H1 (cell line): ENCODE data around the gene DDX4. TPM values are rescaled to one million over a fixed set of nuclear protein-coding genes. Genes with fewer than 3 reads are reported as not detected.

ENCODE experiments used
- CTCF ChIA-PET: fragments of 300-600 bp; sonication (Branson Sonifier 250); formaldehyde crosslinking; loops from one replicate; lab custom pipeline; 2021; ENCODE audit not compliant: partially characterized antibody; lab: Charles Lee
- POLR2A ChIA-PET: fragments of 300-600 bp; sonication (Branson Sonifier 250); formaldehyde crosslinking; loops from one replicate; lab custom pipeline; 2021; ENCODE audit warnings: inconsistent platforms; ENCODE audit not compliant: partially characterized antibody; lab: Charles Lee
- DNase-seq, 2 experiments: peaks; one replicate each; pipeline versions ENCODE4 v3.0.0 to v3.0.0-alpha.2; 2010 to 2022; ENCODE audit warnings: low spot score in 2 of 2, low read depth in 1 of 2, mixed read lengths in 1 of 2
- FAIRE-seq: peaks from 2 replicates; lab custom pipeline; 2011; peaks lifted over from hg19 to GRCh38; lab: Jason Lieb, UNC
- H2AFZ ChIP-seq: 2 replicates; pipeline ENCODE4 v1.8.1; 2012; ENCODE audit warnings: low read length, inconsistent platforms
- H2AK5ac ChIP-seq: 2 replicates; pipeline ENCODE4 v1.6.1; 2013; ENCODE audit warnings: low read depth, low read length
- H2BK120ac ChIP-seq: replicated peaks from 2 replicates; pipeline ENCODE3; 2013; ENCODE audit warnings: low read depth, low read length, inconsistent platforms
- H2BK12ac ChIP-seq: 2 replicates; pipeline ENCODE4 v1.6.1; 2013; ENCODE audit warnings: low read depth, low read length
- H2BK15ac ChIP-seq: 2 replicates; pipeline ENCODE4 v1.6.1; 2013; ENCODE audit warnings: low read length
- H2BK20ac ChIP-seq: 2 replicates; pipeline ENCODE4 v1.6.1; 2013; ENCODE audit warnings: low read length
- H2BK5ac ChIP-seq: 2 replicates; pipeline ENCODE4 v1.6.1; 2013; ENCODE audit warnings: low read depth, low read length
- H3K14ac ChIP-seq: 2 replicates; pipeline ENCODE4 v1.6.1; 2013; ENCODE audit warnings: inconsistent platforms; ENCODE audit not compliant: insufficient read length
- H3K18ac ChIP-seq: 2 replicates; pipeline ENCODE4 v1.6.1; 2013; ENCODE audit warnings: low read length; ENCODE audit errors: extremely low read depth
- H3K23ac ChIP-seq: 2 replicates; pipeline ENCODE4 v1.6.1; 2013; ENCODE audit warnings: inconsistent platforms; ENCODE audit not compliant: insufficient read length
- H3K23me2 ChIP-seq: 2 replicates; pipeline ENCODE4 v1.6.1; 2013; ENCODE audit warnings: low read depth, low read length
- H3K27ac ChIP-seq: 2 replicates; pipeline ENCODE4 v1.6.1; 2011; ENCODE audit warnings: low read depth, low read length, inconsistent platforms
- H3K27me3 ChIP-seq, 4 experiments: replicated peaks in 1 of 4; 1 replicate in 1 of 4; 2 replicates in 3 of 4; pipeline versions ENCODE4 v1.6.1 to v1.8.1; 2011 to 2013; ENCODE audit warnings: low read length in 3 of 4, mild to moderate bottlenecking in 3 of 4, inconsistent platforms in 2 of 4, mixed read lengths in 2 of 4, moderate library complexity in 1 of 4; ENCODE audit not compliant: control insufficient read depth in 3 of 4, insufficient read depth in 3 of 4; ENCODE audit errors: extremely low read depth in 1 of 4
- H3K36me3 ChIP-seq, 4 experiments: 2 replicates each; pipeline versions ENCODE4 v1.6.1 to v1.8.1; 2011 to 2013; ENCODE audit warnings: mild to moderate bottlenecking in 4 of 4, low read length in 3 of 4, moderate library complexity in 2 of 4, control low read depth in 1 of 4, inconsistent platforms in 1 of 4; ENCODE audit not compliant: insufficient read depth in 4 of 4, control insufficient read depth in 2 of 4
- H3K4ac ChIP-seq: replicated peaks from 2 replicates; pipeline ENCODE3; 2013; ENCODE audit warnings: low read length, low read depth, mixed read lengths, inconsistent platforms; ENCODE audit not compliant: insufficient read length
- H3K4me1 ChIP-seq, 4 experiments: replicated peaks in 1 of 4; 1 replicate in 1 of 4; 2 replicates in 3 of 4; pipeline versions ENCODE4 v1.6.1 to v1.8.1; 2011 to 2013; ENCODE audit warnings: low read length in 3 of 4, inconsistent platforms in 2 of 4, mixed read lengths in 1 of 4; ENCODE audit not compliant: insufficient read depth in 4 of 4, control insufficient read depth in 3 of 4
- H3K4me2 ChIP-seq, 2 experiments: 2 replicates each; pipeline versions ENCODE4 v1.6.1 to v1.8.1; 2011 to 2013; ENCODE audit warnings: low read depth in 2 of 2, low read length in 2 of 2, control low read depth in 1 of 2, inconsistent platforms in 1 of 2, mild to moderate bottlenecking in 1 of 2; ENCODE audit not compliant: insufficient read depth in 1 of 2
- H3K4me3 ChIP-seq, 4 experiments: fragments of 200-600, 300-600 bp in 1 of 4; sonication (generic), shearing (Covaris generic), sonication (Bioruptor Twin) in 1 of 4; 2 replicates each; pipeline versions ENCODE4 v1.5.1 to v1.8.1; 2011 to 2016; ENCODE audit warnings: low read length in 4 of 4, low read depth in 3 of 4, control low read depth in 2 of 4, inconsistent platforms in 2 of 4, mild to moderate bottlenecking in 2 of 4, mixed read lengths in 1 of 4, moderate library complexity in 1 of 4; ENCODE audit not compliant: insufficient read depth in 2 of 4; ENCODE audit errors: extremely low read depth in 1 of 4
- H3K56ac ChIP-seq: replicated peaks from 2 replicates; pipeline ENCODE3; 2013; ENCODE audit warnings: low read depth, mild to moderate bottlenecking, mixed read lengths, low read length, inconsistent platforms; ENCODE audit not compliant: insufficient read length
- H3K79me1 ChIP-seq: 2 replicates; pipeline ENCODE4 v1.6.1; 2013; ENCODE audit warnings: low read depth, low read length, control low read depth
- H3K79me2 ChIP-seq, 2 experiments: 2 replicates each; pipeline versions ENCODE4 v1.6.1 to v1.8.1; 2012 to 2013; ENCODE audit warnings: low read length in 2 of 2, mild to moderate bottlenecking in 2 of 2, inconsistent platforms in 1 of 2; ENCODE audit not compliant: insufficient read depth in 2 of 2, control insufficient read depth in 1 of 2
- H3K9ac ChIP-seq, 4 experiments: replicated peaks in 1 of 4; 1 replicate in 1 of 4; 2 replicates in 3 of 4; pipeline versions ENCODE4 v1.6.1 to v1.8.1; 2011 to 2013; ENCODE audit warnings: low read depth in 3 of 4, low read length in 3 of 4, control low read depth in 2 of 4, mild to moderate bottlenecking in 2 of 4, moderate library complexity in 2 of 4, inconsistent platforms in 1 of 4; ENCODE audit errors: extremely low read depth in 1 of 4
- H3K9me3 ChIP-seq, 2 experiments: 2 replicates each; pipeline versions ENCODE4 v1.6.1 to v1.8.1; 2012 to 2013; ENCODE audit warnings: mild to moderate bottlenecking in 2 of 2, moderate library complexity in 2 of 2, control low read depth in 1 of 2, inconsistent platforms in 1 of 2, low read depth in 1 of 2, low read length in 1 of 2, mixed read lengths in 1 of 2; ENCODE audit not compliant: insufficient read depth in 2 of 2
- H4K20me1 ChIP-seq, 2 experiments: replicated peaks in 1 of 2; 2 replicates each; pipeline versions ENCODE3 to v1.8.1; 2011 to 2013; ENCODE audit warnings: inconsistent platforms in 2 of 2, low read length in 2 of 2, mild to moderate bottlenecking in 1 of 2; ENCODE audit not compliant: insufficient read depth in 2 of 2, control insufficient read depth in 1 of 2
- H4K5ac ChIP-seq: 2 replicates; pipeline ENCODE4 v1.6.1; 2013; ENCODE audit warnings: low read length, low read depth, mixed read lengths, inconsistent platforms; ENCODE audit not compliant: insufficient read length
- H4K8ac ChIP-seq: 2 replicates; pipeline ENCODE4 v1.8.0; 2013; ENCODE audit warnings: mild to moderate bottlenecking, moderate library complexity, low read length, inconsistent platforms; ENCODE audit not compliant: insufficient read depth; ENCODE audit errors: extremely low read depth
- H4K91ac ChIP-seq: replicated peaks from 2 replicates; pipeline ENCODE3; 2013; ENCODE audit warnings: low read length, mixed read lengths, inconsistent platforms; ENCODE audit not compliant: insufficient read length
- CHD1 ChIP-seq: IDR thresholded peaks from 2 replicates; pipeline ENCODE4 v1.6.1; 2012; ENCODE audit warnings: low read depth, low read length, improper control_type of control experiment
- KDM1A ChIP-seq: fragments of 200-600, 300-600 bp; sonication (generic); IDR thresholded peaks from 2 replicates; pipeline ENCODE4 v1.7.1; 2016; ENCODE audit warnings: mild to moderate bottlenecking, low read length, borderline replicate concordance
- RNF2 ChIP-seq: fragments of 200-900, 300-1000 bp; sonication (generic); IDR thresholded peaks from 2 replicates; pipeline ENCODE4 v1.7.1; 2016; ENCODE audit warnings: borderline replicate concordance, low read depth, mild to moderate bottlenecking, antibody characterized with exemption, low read length; ENCODE audit not compliant: poor library complexity, severe bottlenecking; ENCODE audit errors: missing control alignments
- WGBS, 2 experiments: shearing (Covaris generic) in 1 of 2; methylation state at CpG; one replicate each; pipeline versions ENCODE4 v1.1.6 to v1.1.7; 2013 to 2015; ENCODE audit warnings: low lambda C conversion rate in 2 of 2, mixed read lengths in 2 of 2, inconsistent platforms in 1 of 2, low coverage in 1 of 2, missing lambda C conversion rate in 1 of 2; ENCODE audit not compliant: insufficient replicate concordance in 2 of 2, insufficient coverage in 1 of 2, insufficient read length in 1 of 2; ENCODE audit errors: extremely low coverage in 1 of 2, missing lambda C conversion rate in 1 of 2; 5-methylcytosine and 5-hydroxymethylcytosine counted together
- polyA plus RNA-seq, 7 experiments: library from polyadenylated mRNA; depleted of rRNA in 3 of 7; stranded (reverse) in 5 of 7; unstranded in 2 of 7; fragments of >200 nt in 5 of 7; fragments of 200-250 nt in 2 of 7; gene quantifications; 1 replicate in 5 of 7; 2 replicates in 1 of 7; 4 replicates in 1 of 7; pipeline versions ENCODE4 v1.2.1 to v1.2.3, GENCODE V29; 2011 to 2013; ENCODE audit warnings: missing spikeins in 2 of 7, mixed read lengths in 2 of 7
- total RNA-seq: library from RNA; stranded (reverse); fragmentation: NEBNext Ultra II Directional; extraction: Animal tissue kit (Norgen Biotek cat#: 25700); gene quantifications from 2 replicates; pipeline ENCODE4 v1.2.1, GENCODE V29; 2021
- TF ChIP-seq, protein P1 (sequence below): IDR thresholded peaks from 2 replicates; pipeline ENCODE4 v1.6.1; 2011; ENCODE audit warnings: low read length, improper control_type of control experiment

Gene DDX4
- total and polyA plus RNA-seq, 2 of the 8 experiments (the other 6 are each of a cell fraction or from before 2014, with no cell fraction given), result 0.15 TPM; not detected in 1

DNA sequence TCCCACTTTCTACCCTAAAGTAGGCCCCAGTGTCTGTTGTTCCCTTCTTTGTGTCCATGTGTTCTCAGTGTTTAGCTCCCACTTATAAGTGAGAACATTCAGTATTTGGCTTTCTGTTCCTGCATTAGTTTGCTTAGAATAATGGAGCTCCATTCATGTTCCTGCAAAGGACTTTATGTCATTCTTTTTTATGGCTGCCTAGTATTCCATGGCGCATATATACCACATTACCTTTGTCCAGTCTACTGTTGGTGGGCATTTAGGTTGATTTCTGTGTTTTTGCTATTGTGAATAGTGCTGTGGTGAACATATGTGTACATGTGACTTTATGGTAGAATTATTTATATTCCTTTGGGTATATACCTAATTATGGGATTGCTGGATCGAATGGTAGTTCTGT, 30.4 kb downstream of the DDX4 start:
- no peak overlapping the region for H3K27ac ChIP-seq
- H3K36me3 ChIP-seq, result no peaks in the 10 kb centered on the region
- no peak overlapping the region for H3K23ac ChIP-seq
- no peaks in the 10 kb centered on the region for H3K23me2 ChIP-seq
- no peak overlapping the region for H3K56ac ChIP-seq
- H3K9ac ChIP-seq, result no peak overlapping the region
- no peak overlapping the region for H2AFZ ChIP-seq
- no peak overlapping the region for H3K14ac ChIP-seq
- no peak overlapping the region for H2AK5ac ChIP-seq
- no peak overlapping the region for H4K5ac ChIP-seq
- no peak overlapping the region for H3K4me2 ChIP-seq
- no peak overlapping the region for H2BK120ac ChIP-seq
- H3K4ac ChIP-seq, result no peak overlapping the region
- DNase-seq (no peak), FAIRE-seq (no peak)
- WGBS, 2 experiments, result 100% methylated on average over 2 of the region's 2 CpGs; no CpG with 5 or more reads in 1 of the 2 experiments
- no peaks in the 10 kb centered on the region for H3K79me1 ChIP-seq
- H3K79me2 ChIP-seq, result no peaks in the 10 kb centered on the region
- ChIA-PET CTCF (interaction anchor here (0.7 kb wide), 1 partner anchor 339 kb away, joined by 3 read pairs; no protein-coding TSS in a partner anchor), POLR2A (no interaction called here)
- H2BK5ac ChIP-seq, result no peak overlapping the region
- H4K20me1 ChIP-seq, result no peaks in the 10 kb centered on the region
- TF ChIP-seq KDM1A, result no peak
- no peak for TF ChIP-seq CHD1
- TF ChIP-seq, protein P1, sequence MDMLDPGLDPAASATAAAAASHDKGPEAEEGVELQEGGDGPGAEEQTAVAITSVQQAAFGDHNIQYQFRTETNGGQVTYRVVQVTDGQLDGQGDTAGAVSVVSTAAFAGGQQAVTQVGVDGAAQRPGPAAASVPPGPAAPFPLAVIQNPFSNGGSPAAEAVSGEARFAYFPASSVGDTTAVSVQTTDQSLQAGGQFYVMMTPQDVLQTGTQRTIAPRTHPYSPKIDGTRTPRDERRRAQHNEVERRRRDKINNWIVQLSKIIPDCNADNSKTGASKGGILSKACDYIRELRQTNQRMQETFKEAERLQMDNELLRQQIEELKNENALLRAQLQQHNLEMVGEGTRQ, result no peak
- no peak for TF ChIP-seq RNF2
- TF ChIP-seq, all 59 proteins: peak for 0
- Histone ChIP-seq H3K27me3 (no peaks in the 10 kb centered on the region), H3K18ac (no peak overlapping the region), H3K9me3 (no peaks in the 10 kb centered on the region), H3K4me1 (peaks cover 0 to 5% (median 2%) of the 10 kb centered on the region in 4 experiments; a peak in 4 of 7 replicates), H2BK15ac (no peak overlapping the region), H2BK12ac (no peak overlapping the region), H4K8ac (no peak overlapping the region), H3K4me3 (no peak overlapping the region), H2BK20ac (no peak overlapping the region), H4K91ac (no peak overlapping the region)
